Stimulated activated CD4-positive, alpha-beta T cell treated with anti-CD3 and anti-CD28 coated beads, Interleukin-2, amount 100 ng/mL, for 48 hours (primary cell): ENCODE data around the gene BICDL1.

ENCODE experiments used
- DNase-seq, 2 donors: peaks; one replicate each; pipeline ENCODE4 v3.0.0-alpha.2; 2020

The BICDL1 gene

DNA sequence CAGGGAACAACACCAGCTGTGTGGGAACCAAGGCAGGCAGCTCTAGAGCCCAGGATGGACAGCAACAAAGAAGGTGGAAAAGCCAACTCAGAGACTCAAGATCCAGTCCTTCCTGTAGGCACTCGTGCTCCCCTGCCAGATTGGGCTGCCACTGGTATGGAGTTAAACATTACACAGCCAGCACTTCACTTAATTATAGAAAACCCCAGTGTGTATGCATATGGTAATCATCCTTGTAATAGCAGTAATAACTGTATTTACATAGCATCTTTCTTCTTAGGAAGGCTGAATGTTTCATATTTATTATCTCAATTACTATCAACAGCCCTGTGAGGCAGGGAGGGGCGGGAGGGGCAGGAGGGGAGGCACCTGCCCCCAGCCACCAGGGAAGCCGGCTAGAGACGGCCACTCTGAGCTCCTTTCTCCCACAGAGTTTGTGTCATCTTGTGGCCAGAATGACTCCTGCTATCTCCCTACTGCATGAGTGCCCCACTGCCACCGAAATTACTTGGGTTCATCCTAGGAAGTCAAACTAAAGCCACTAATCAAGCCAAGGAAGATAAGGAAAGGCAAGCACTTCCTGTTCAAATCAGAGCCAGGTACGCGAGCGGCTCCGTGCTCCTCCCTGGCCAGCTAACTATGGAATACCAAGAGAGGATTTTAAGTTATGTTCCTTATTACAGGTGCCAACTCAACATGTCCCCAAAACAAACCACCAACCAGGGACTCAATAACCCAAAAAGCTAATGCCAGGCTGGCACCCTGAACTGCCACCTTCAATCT is 143.2 kb downstream of the BICDL1 start:
- no peak for DNase-seq

- DNase-seq, result no peak
Observed at GRCh38 chr12:120132863-120133385, 143.9 kb downstream of the BICDL1 start.

DNA sequence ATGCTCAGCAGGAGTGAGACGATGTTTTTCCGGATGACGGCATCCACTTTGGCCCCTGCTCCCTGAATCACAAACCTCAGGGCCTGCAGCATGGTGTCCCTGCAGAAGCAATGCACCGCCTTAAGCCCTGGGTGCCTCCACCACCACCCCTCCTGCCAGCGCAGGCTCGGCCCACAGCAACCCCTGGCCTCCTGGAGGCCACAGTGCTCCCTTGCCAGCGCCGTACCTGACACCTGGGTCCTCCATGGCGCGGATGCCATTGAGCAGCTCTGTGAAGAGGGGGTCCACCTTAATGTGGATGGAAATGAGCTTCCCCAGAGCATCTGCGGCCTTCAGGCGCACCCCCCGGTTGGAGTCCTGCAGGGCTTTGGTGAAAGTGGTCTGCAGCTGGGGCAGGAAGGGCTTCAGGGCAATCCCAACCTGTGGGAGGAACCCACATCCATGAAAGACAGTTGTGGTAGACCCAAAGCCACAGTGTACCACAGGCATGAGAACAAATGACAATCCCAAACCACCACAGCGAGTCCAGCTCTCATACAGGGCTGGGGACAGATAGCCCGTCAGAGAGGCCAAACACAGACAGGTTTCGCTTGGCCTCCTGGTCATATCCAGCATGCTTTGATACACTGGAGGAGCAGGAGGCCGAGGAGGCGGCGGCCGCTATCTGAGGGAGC is 145.4 kb downstream of the BICDL1 start:
- DNase-seq, result no peak

- DNase-seq, result no peak
Observed at GRCh38 chr12:120136093-120136770, 147.2 kb downstream of the BICDL1 start.

- DNase-seq, result no peak
Observed at GRCh38 chr12:120137833-120138232, 148.8 kb downstream of the BICDL1 start.

DNA sequence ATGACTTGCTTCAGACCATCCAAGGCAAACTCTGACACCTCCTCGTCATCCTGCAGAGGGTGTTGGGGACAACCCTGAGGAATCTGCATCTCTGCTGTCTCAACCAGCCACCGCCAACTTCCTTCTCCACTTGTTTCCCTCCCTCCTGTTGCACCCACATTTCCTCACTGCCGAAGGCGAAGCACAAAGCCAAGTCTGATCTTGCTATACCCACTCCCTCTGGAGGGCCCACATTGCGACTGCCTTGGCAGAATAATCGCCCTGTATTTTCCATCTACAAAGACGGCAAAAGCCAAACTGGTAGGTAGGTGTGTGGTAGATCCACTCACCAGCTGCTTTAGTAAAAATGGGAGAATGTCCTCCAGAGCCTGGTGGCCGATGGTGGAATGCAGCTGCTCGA is 149.3 kb downstream of the BICDL1 start:
- DNase-seq, result no peak

- no peak for DNase-seq
Observed at GRCh38 chr12:120139958-120140357, 150.9 kb downstream of the BICDL1 start.

- no peak for DNase-seq
Observed at GRCh38 chr12:120140603-120141002, 151.6 kb downstream of the BICDL1 start.

DNA sequence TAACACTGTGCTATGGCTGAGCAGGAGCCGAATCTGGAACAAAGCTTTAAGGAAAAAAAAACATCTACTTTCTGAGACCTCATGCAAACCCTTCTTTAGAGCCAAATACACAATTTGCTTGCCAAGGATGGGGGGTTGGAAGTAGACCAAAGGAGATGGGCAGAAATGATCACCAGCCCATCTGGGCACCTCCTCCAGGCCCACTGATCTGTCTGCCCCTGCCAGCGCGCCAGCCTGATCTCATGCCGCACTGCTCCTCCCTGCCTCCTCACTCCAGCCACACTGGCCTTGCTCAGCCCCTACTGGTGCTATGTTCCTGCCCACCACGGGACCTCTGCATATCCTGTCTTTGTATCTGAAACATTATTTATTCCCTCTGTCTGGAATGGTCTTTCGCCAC is 152.3 kb downstream of the BICDL1 start:
- DNase-seq, result no peak

DNA sequence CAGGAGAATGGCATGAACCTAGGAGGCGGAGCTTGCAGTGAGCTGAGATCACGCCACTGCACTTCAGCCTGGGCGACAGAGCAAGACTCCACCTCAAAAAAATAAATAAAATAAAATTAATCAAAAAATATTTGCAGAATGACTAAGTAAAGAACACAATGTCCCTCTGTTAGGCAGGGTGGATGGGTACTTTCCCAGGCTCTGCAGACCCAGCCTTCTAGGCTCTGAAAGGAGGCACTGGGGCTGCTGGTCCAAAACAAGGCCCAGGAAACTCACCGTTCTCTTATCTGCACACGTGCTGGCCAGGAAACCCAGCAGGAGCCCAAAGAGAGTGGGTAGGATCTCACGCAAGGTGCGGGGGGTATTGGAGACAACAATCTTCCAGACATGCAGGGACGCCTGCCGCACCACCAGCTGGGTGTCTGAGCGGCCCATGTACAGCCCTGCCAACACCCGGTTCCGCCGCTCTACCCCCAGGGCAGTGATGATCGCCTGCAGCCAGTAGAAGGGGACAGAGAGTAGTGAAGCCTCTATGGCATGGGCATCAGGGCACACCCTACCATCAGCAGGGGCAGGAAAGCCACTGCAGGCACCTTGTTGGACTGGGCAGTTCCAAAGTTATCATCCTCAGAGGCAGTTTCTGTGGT is 153.3 kb downstream of the BICDL1 start:
- DNase-seq, result no peak
